GM18499 (cell line): ENCODE measurements around the gene PCSK6.

Experiments
- ATAC-seq: cut with Tn5 transposase; IDR thresholded peaks from one replicate; pipeline ENCODE4 v1.9.1; 2021; ENCODE audit warnings: moderate number of reproducible peaks; ENCODE audit not compliant: insufficient read depth, unreplicated experiment

PCSK6 gene

GRCh38 chr15:101450403-101451265 lies 38.9 kb downstream of the PCSK6 start:
- no peak for ATAC-seq

GRCh38 chr15:101449471-101450402 lies 39.8 kb downstream of the PCSK6 start:
- no peak for ATAC-seq

GRCh38 chr15:101448336-101448735 lies 41.2 kb downstream of the PCSK6 start:
- ATAC-seq, result no peak

GRCh38 chr15:101447561-101448071 lies 41.9 kb downstream of the PCSK6 start:
- ATAC-seq, result no peak

- no peak for ATAC-seq
These were observed 42.4 kb downstream of the PCSK6 start for GRCh38 chr15:101447168-101447533.

GRCh38 chr15:101446518-101447167 lies 42.9 kb downstream of the PCSK6 start:
- ATAC-seq, result no peak

- ATAC-seq, result no peak
These were observed 43.7 kb downstream of the PCSK6 start for GRCh38 chr15:101445562-101446517.

- no peak for ATAC-seq
These were observed 44.5 kb downstream of the PCSK6 start for GRCh38 chr15:101444807-101445508.

- no peak for ATAC-seq
These were observed 45.5 kb downstream of the PCSK6 start for GRCh38 chr15:101444015-101444414.

GRCh38 chr15:101442272-101442671 lies 47.2 kb downstream of the PCSK6 start:
- ATAC-seq, result no peak

GRCh38 chr15:101441696-101442095 lies 47.8 kb downstream of the PCSK6 start:
- ATAC-seq, result no peak

GRCh38 chr15:101440846-101441590 lies 48.5 kb downstream of the PCSK6 start:
- no peak for ATAC-seq

- no peak for ATAC-seq
These were observed 49.6 kb downstream of the PCSK6 start for GRCh38 chr15:101439920-101440319.

GRCh38 chr15:101439285-101439919 lies 50.1 kb downstream of the PCSK6 start:
- no peak for ATAC-seq

- no peak for ATAC-seq
These were observed 50.8 kb downstream of the PCSK6 start for GRCh38 chr15:101438482-101439284.

GRCh38 chr15:101437618-101438481 lies 51.7 kb downstream of the PCSK6 start:
- ATAC-seq, result no peak
